GM21528 (cell line): ENCODE measurements around the gene FOXA1.
"Not testable (repeated sequence)": the region's sequence is repeated elsewhere in the genome, so short reads cannot be mapped to it uniquely, and the experiment has no call there.

Experiments used
- ATAC-seq: cut with Tn5 transposase; IDR thresholded peaks from one replicate; pipeline ENCODE4 v1.9.1; 2021; ENCODE audit warnings: mild to moderate bottlenecking, moderate library complexity; ENCODE audit not compliant: unreplicated experiment, low FRiP score

Gene FOXA1

GRCh38 chr14:37563189-37563588 lies 31.9 kb downstream of the FOXA1 start:
- ATAC-seq = no peak

GRCh38 chr14:37559386-37559785 lies 35.7 kb downstream of the FOXA1 start:
- ATAC-seq = no peak

- no peak for ATAC-seq
Observed at GRCh38 chr14:37558740-37559139, 36.3 kb downstream of the FOXA1 start.

GRCh38 chr14:37555596-37555995 lies 39.5 kb downstream of the FOXA1 start:
- not testable (repeated sequence) for ATAC-seq

DNA sequence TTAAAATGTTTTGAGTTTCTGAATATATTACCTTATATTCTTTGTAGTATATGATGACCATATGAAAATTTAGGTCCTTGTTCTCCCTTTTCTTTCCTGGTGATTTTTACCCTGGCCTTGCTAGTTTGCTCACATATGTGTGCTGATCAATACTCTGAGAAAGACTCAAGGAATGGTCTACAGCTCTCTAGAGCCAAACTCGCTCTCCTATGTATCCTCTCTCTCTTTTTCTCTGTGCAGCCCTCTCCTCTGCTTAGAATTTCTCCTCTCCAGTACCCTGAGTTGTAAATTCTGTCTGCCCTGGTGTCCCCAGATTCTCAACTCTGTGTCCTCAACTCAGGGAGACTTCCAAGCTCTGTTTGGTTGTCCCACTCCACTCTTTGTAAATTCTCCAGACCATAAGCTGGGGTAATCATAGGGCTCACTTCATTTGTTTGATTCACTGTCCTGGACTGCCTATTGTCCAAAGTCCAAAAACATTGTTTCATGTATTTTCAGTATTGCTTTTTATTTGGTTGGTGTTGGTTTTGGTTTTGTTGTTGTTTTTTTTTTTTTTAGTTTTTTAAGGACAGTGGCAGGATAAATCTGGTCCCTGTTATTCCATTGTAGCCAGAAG lies 41.0 kb downstream of the FOXA1 start:
- no peak for ATAC-seq

DNA sequence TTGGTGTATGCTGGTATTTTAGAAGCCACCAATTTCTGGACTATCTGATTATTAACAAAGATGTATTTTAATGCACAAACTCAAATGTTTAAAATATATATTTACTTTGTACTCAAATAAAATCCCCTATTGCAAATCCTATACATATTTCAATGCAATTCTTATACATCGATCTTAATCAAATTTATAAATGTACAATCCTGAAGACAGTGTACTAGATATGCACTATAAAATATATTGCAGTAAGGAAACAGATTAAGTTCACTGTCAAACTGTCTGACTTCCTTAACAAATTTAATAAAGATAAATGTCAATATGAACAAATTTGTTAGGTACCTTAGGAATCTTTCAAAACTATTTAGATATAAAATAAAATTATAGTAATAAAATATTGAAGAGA lies 43.9 kb downstream of the FOXA1 start:
- no peak for ATAC-seq

DNA sequence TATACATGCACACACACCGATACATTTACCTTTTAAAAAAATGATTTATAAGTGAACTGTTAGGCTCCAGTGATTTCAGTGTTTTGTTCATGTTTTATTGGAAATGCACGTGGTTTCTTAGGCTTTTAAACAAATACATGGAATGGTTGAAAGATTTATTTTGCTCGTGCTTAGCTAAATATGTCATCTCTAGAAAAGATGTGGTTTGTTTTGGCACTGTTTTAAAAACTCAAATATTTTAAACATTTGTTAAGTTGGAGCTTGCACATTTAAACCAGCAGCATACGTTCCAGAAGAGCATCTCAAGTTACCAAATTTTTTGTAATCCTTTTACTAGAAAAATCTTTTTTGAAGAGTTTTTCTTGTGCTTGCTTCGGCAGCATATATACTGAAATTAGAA lies 44.5 kb downstream of the FOXA1 start:
- no peak for ATAC-seq

DNA sequence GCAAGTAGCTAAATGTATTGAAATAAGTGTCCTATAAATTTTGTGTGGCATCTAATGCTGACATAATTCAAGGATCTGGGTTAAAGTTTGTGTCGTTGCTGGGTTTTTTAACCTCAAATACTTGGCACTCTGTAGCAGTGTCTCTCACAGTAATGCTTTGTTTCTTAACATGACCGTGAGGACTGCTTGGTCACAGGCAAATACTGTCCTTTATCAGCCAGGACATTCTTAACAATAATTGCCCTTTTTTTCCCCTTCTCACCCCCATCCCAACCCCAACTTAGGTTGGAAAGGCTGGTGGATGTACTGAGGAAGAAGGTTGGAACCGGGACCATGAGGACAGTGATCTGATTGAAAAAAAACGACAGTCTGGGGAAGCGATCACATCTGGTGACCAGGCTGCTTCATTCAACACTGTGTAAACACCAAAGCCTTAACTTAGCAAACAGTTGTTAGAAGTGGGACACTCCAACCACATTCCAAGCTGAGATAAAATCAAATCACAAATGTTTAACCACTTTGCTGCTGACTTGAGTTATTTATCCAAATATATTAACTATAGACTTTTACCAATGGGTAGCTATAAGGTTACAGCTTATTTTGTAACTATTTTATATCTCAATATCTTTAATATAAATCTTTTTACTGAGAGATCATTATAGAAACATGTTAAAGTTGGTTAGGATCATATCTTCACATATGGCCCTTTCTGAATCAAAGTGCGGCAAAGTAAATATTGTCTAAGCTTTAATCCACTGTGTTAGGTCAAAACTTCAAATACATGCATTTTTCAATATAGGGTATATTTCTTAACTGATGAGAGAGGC lies 48.2 kb downstream of the FOXA1 start:
- ATAC-seq = no peak

DNA sequence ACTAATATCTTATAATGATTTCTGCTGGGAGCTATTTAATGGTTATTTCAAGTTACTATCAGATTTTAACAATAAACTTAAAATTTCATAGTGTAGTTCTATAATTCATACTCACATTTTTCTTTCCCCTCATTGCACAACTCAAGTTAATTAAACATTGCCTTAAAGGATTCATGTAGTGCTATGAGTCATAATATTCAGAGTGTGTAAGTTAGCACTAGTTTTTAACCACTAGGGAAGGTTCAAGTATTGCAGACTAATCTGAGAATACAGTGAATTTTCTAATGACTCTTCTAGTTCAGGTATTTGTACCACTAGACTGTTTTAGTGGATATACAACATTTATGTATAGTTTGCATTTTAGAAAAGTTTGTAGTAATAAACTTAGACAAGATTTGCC lies 49.9 kb downstream of the FOXA1 start:
- no peak for ATAC-seq

DNA sequence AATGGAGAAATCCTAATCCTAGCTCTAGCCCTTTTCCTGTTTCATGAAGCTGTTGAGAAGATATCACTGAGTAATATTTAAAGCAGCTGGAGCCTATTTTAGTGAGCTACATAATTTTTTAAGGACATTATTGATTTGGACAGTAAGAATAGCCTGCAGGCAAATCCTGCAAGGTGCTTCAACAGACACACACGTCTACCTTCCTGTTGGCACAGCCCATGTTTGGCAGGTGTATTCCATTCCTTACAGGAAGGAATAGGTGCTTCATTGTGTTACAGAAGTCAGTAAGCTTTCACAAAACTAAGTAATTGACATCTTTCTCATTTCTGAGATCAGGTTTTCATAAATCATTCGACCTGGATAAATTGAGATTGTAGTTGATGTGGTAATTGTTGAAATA lies 50.6 kb downstream of the FOXA1 start:
- no peak for ATAC-seq

- ATAC-seq = no peak
Observed at GRCh38 chr14:37539992-37540391, 55.1 kb downstream of the FOXA1 start.
